ENCODE data around the gene GSTM3. TPM values are rescaled to one million over a fixed set of nuclear protein-coding genes. Genes with fewer than 3 reads are reported as not detected.

GSTM3 gene
- polyA plus RNA-seq (2012; ENCODE audit: insufficient read length, low read depth), result not detected

DNA sequence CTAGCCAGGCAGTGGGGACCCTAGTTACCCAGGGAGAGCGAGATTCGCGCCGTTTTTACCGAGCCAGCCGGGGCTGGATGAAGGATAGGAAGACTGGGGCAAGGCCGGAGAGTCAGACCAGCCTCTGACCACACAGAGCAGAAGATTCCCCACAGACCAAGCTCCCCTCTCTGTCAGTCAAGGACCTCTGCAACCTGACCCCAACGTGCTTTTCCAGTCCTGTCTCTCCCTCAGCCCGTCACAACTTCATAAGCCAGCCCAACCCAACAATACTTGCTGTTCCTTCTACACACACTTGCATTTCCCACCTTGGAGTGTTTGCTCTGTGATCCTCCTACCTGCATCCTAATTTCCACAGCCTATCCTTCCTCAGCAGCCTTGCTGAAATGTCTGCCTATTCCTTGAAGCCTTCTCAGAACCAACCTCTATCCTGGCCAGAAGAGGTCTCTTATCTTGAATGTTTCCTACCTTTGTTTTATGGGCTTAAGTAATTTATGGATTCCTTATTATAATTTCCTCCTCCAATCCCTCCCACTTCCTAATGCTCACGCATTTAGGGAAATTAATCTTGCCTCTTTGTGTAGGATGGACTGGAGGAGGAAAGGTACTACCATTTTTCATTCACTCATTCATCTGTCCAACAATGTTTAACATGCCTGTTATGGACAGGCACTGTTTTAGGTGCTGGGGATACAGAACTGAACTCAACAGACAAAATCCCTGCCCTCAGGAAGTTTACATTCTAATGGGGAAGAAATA, at the start of gene GSTM3:
GSTM3 (minus strand) TSS at position 424 of the 759 bp plus-strand sequence. CDS start 751 bp downstream, outside the sequence.
- TF ChIP-seq FOXP2 (optimal IDR thresholded peaks at IDR 0.05; ENCODE audit: borderline replicate concordance, extremely low read depth, extremely low read length, insufficient read depth) (no peak), SIN3A (IDR thresholded peaks at IDR 0.05; ENCODE audit: borderline replicate concordance, insufficient read depth, low read length) (no peak), TAF1 (IDR thresholded peaks at IDR 0.05; ENCODE audit: borderline replicate concordance, insufficient read depth, low read length) (no peak), POLR2AphosphoS5 (IDR thresholded peaks at IDR 0.05; ENCODE audit: low read depth, low read length) (no peak)
- TF ChIP-seq, protein P1, sequence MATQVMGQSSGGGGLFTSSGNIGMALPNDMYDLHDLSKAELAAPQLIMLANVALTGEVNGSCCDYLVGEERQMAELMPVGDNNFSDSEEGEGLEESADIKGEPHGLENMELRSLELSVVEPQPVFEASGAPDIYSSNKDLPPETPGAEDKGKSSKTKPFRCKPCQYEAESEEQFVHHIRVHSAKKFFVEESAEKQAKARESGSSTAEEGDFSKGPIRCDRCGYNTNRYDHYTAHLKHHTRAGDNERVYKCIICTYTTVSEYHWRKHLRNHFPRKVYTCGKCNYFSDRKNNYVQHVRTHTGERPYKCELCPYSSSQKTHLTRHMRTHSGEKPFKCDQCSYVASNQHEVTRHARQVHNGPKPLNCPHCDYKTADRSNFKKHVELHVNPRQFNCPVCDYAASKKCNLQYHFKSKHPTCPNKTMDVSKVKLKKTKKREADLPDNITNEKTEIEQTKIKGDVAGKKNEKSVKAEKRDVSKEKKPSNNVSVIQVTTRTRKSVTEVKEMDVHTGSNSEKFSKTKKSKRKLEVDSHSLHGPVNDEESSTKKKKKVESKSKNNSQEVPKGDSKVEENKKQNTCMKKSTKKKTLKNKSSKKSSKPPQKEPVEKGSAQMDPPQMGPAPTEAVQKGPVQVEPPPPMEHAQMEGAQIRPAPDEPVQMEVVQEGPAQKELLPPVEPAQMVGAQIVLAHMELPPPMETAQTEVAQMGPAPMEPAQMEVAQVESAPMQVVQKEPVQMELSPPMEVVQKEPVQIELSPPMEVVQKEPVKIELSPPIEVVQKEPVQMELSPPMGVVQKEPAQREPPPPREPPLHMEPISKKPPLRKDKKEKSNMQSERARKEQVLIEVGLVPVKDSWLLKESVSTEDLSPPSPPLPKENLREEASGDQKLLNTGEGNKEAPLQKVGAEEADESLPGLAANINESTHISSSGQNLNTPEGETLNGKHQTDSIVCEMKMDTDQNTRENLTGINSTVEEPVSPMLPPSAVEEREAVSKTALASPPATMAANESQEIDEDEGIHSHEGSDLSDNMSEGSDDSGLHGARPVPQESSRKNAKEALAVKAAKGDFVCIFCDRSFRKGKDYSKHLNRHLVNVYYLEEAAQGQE (IDR thresholded peaks at IDR 0.05; ENCODE audit: insufficient read depth in 1 of 2, low read depth in 2 of 2, low read length in 2 of 2), result no peak

DNA sequence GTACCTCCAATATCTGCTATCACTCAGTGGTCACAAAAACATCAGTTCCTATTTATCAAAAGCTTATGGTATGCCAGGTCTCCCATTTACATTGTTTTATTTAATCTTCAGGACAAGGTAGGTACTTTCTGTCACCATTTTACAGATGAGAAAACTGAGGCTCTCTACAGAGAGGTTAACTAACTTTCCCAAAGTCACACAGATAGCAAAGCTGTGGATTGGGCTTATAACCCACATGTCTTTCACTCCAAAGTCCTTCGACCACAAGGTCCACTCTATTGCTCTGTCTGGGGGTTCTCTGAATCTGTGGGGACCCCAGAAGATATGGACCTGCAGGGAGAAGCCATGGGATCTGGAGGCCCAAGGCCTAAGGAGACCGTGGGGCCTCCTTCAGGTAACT, 49.5 kb upstream of the GSTM3 start:
- TF ChIP-seq SIN3A (IDR thresholded peaks at IDR 0.05; ENCODE audit: borderline replicate concordance, insufficient read depth, low read length), result no peak
- TF ChIP-seq, protein P1 (IDR thresholded peaks at IDR 0.05; ENCODE audit: insufficient read depth in 1 of 2, low read depth in 2 of 2, low read length in 2 of 2), result no peak
- no peak for TF ChIP-seq POLR2AphosphoS5 (IDR thresholded peaks at IDR 0.05; ENCODE audit: low read depth, low read length)
- no peak for TF ChIP-seq FOXP2 (optimal IDR thresholded peaks at IDR 0.05; ENCODE audit: borderline replicate concordance, extremely low read depth, extremely low read length, insufficient read depth)
- TF ChIP-seq TAF1 (IDR thresholded peaks at IDR 0.05; ENCODE audit: borderline replicate concordance, insufficient read depth, low read length), result no peak

DNA sequence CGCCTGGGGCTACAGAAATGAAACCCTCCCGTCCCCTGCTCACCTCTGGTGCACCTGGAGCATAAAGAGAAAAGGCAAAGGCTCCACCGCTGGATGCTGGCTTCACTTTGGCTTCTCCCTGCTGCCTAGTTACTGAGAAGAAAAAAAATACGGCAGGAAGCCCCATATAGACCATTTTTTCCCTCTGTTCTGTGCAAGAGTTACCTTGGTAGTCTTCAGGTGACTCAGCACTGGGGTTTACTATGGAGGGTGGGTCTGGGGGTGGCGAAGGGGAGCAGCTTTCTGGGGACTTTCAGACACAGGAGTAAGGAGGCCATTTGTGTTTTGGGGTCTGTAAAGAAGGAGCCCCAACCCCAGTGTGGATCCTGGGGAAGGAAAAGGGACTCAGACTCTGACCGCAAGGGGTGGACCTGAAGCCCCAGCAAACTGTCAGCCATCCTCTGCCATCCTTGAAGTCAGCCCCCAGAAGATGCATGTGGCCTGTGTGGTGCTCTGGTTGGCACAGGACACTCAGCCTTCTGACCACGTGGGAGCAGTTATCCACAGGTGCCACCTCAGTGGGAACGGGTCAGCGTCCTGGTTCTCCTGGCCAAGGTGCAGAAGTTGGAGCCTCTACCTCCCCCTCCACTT, 48.8 kb upstream of the GSTM3 start:
- TF ChIP-seq TAF1 (IDR thresholded peaks at IDR 0.05; ENCODE audit: borderline replicate concordance, insufficient read depth, low read length) (no peak), FOXP2 (optimal IDR thresholded peaks at IDR 0.05; ENCODE audit: borderline replicate concordance, extremely low read depth, extremely low read length, insufficient read depth) (no peak), SIN3A (IDR thresholded peaks at IDR 0.05; ENCODE audit: borderline replicate concordance, insufficient read depth, low read length) (no peak)
- TF ChIP-seq, protein P1 (IDR thresholded peaks at IDR 0.05; ENCODE audit: insufficient read depth in 1 of 2, low read depth in 2 of 2, low read length in 2 of 2), result no peak

DNA sequence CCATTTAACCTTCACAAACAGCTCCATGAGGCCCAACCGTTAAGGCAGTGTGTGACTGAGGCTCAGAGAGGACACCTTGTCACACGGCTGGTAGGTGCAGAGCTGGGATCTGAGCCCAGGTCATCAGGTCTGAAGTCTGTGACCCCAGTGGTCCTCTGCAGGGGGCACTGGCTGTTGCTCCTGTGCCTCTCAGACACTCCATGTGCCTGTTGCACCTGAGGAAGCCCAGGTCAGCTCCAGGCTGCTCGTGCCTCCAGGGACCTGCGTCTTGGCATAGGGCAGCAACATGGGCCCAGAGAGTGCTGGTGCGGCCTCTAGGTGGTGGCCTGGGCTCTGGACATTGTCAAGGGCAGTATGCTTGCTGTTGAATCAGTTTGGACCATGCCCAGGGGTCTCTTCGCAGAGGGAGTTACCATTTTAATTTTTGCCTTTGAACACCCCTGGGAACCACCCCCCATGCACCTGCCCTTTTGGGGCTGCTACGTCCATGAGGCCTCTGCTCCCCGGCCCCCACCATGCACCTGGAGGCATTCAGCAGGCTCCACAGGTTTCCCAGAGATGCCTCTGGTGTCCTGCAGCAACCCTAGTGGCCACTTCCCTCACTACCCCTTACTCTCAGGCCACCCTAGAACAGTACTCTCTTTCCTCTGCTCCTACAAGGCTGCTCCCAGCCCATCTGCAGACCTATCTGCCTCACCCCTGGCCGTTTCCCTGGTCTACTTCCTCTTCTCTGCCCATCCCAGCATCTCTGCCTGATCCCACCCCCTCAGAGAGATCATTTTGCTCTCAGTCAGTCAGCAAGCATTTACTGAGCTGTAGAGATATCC, 48.1 kb upstream of the GSTM3 start:
- TF ChIP-seq FOXP2 (optimal IDR thresholded peaks at IDR 0.05; ENCODE audit: borderline replicate concordance, extremely low read depth, extremely low read length, insufficient read depth), result no peak
- TF ChIP-seq POLR2AphosphoS5 (IDR thresholded peaks at IDR 0.05; ENCODE audit: low read depth, low read length), result no peak

DNA sequence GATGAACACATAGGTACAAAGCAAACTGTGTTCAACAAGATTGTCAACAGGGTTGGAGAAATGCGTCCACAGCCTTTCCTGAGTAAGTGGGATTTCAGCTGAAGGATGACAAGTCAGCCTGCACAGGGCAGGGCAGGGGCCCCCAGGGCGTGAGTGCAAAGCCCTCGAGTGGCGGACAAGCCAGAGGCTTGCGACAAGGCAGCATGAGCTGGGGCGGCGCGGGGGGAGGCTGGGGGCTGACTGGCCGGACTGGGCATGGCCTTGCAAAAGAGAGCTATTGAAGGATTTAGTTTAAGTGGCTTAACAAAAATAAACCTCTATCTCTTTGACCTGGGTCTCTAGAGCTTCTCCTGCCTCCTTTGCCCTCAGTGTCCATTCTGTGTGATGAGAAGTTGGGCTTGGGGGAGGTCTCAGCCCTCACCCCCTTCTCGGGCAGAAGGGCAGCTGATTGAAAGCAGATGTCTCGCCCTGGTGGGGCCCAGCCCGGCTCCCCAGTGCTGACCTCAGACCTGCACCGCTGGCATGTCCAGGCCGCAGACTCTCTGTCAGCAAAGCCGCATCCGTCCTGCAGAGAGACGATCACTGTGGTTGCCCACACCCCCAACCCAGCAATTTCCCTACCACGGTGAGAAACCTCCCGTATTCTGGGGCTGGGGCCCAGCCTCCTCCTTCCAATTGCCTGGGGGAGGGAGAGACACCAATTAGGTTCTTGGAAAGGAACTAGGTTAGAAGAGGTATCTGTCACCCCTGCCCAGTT, 47.2 kb upstream of the GSTM3 start:
- TF ChIP-seq FOXP2 (optimal IDR thresholded peaks at IDR 0.05; ENCODE audit: borderline replicate concordance, extremely low read depth, extremely low read length, insufficient read depth), result no peak
- TF ChIP-seq, protein P1 (IDR thresholded peaks at IDR 0.05; ENCODE audit: insufficient read depth in 1 of 2, low read depth in 2 of 2, low read length in 2 of 2), result no peak
- TF ChIP-seq SIN3A (IDR thresholded peaks at IDR 0.05; ENCODE audit: borderline replicate concordance, insufficient read depth, low read length), result no peak
- no peak for TF ChIP-seq POLR2AphosphoS5 (IDR thresholded peaks at IDR 0.05; ENCODE audit: low read depth, low read length)
- no peak for TF ChIP-seq TAF1 (IDR thresholded peaks at IDR 0.05; ENCODE audit: borderline replicate concordance, insufficient read depth, low read length)
